ENCODE results near the gene FBRSL1.

FBRSL1 gene

GRCh38 chr12:132497514-132498405, 7.8 kb downstream of the FBRSL1 start:
- no peak for DNase-seq (ENCODE audit: low read depth)

DNA sequence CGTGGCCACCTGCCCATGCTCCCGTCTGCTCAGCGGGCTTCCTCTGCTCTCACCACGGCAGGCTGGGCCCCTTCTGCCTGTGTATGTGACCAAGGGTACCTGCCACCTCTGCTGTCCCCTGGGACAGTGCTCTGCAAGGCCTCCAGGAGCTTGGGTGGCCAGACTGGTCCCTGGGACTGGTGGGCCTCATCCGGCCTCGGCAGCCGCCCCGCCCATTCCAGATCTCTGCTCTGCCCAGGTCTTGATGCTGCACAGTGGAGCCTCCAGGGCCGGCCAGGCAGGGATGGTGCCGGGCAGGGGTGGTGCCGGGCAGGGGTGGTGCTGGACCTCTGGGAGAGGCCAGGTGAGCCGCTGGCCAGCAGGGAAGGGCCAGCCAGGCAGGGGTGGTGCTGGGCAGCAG, 9.0 kb downstream of the FBRSL1 start:
- no peak for DNase-seq (ENCODE audit: low read depth)

DNA sequence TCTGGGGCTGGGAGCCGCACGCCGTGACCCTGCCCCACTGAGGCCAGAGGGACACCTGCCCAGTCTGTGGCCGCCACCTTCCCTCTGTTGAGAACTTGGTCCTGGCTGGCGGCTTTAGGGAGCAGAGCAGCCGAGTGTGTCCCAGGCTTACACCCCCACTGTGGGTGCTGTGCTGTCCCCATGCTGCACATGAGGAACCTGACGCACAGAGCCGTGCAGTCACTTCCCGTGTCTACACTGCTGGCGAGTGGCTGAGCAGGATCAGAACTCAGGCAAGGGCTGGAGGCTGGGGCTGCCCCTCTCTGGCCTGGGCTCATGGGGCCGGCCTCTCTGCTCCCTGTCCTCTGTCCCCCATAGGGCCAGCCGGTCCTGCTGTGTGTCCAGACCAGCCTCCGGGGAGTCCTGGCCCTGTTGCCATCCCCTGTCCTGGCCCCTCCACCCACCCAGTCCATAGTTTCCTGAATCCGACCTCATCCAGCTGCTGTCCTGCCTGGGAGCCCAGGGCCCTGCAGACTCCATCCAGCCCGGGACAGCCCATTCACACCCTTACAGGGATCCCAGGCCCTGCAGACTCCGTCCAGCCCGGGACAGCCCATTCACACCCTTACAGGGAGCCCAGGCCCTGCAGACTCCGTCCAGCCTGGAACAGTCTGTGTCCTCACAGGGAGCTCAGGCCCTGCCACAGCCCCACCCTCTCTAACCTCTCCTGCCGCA, 10.3 kb downstream of the FBRSL1 start:
- DNase-seq (ENCODE audit: low read depth): no peak

- no peak for DNase-seq (ENCODE audit: low read depth)
Observed at GRCh38 chr12:132500856-132501180, 10.9 kb downstream of the FBRSL1 start.

GRCh38 chr12:132501204-132501940, 11.4 kb downstream of the FBRSL1 start:
- no peak for DNase-seq (ENCODE audit: low read depth)

DNA sequence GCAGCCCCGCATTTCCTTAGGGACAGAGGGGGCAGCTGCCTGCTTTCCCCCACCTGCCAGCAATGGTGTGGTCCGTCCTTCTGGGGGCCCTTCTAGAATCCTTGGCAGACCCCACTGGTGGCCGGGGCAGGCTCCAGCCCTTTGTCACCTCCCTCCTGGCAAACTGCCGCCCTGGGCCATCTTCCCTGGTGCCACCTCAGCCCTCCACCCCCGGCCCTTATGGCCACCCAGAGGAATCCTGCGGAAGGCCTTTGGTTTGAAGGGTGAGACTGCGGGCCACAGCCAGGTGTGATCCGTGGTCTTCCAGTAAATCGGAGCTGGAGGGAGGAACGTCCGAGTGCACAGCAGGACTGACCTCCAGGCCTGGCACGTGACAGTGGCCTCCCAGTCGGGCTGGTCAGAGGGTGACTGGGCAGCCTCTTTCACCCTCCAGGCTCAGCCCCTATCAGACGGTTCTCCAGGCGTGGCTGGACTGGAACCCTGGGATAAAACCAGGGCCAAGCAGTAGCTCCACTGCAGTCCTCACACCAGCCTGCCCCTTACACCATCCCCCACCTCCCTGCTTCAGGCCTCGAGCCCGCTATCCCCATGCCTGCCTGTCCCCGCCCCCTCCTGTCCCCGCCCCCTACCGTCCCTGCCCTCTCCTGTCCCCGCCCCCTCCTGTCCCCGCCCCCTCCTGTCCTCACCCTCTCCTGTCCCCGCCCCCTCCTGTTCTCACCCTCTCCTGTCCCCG, 12.4 kb downstream of the FBRSL1 start:
- DNase-seq (ENCODE audit: low read depth): no peak

- no peak for DNase-seq (ENCODE audit: low read depth)
Observed at GRCh38 chr12:132502882-132503193, 12.9 kb downstream of the FBRSL1 start.

DNA sequence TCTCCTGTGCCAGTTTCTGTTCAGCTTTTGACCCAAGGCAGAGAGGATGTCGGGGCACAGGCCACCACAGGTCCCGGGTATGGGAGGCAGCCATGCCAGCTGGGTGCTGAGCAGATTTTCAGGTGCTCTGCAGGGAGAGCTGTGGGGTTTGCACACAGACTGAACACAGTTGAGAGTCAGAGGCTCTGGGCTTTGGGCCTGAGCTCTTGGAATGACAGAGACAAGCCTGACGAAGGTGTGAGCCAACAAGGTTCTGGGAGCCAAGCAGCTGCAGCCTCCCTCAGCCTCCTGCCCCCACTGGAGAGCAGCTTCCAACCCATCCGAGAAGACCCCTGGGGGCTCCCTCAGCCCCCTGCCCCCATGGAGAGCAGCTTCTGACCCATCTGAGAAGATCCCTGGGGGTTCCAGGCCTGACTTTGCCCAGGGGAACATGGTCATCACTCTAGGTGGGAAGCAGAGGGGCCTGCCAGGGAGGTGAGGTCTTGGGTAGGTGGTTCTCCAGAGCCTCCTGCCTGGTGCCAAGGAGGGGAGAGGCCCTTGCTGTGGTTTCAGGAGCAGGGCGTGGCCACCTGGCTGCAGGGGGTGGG, 13.8 kb downstream of the FBRSL1 start:
- DNase-seq (ENCODE audit: low read depth): no peak

DNA sequence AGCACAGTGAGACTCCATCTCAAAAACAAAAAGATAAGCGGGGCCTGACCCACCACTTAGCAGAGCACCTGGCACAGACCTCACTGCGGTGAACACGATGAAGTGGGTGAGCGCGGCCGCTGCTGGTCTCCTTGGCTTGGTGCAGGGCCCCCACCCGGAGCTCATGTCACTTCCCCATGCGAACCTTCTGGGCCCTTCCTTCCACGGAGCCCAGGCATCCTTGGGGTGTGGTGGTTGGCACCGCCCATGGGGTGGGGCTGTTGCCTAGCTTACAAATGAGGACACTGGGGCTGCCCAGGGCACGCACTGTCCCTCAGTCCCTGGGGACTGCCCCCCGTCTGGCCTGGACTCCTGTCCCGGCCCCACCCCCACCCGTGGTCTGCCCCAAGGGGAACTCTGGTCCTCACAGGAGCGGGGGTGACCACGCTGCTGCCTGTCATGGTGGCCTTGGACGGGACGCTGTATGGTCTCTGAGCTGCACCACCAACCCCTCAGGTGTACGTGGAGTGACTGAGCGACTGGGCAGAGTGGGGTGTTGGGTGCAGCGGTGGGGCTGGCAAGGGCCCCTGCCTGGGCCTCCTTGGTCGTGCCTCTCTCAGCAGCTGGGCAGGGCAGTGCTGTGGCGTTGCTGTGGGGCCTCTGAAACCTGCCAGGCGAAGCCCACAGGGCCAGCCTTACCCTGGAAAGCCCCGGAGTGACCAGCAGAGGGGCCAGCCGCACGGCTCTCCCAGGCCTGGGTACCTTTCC, 15.3 kb downstream of the FBRSL1 start:
- DNase-seq (ENCODE audit: low read depth): no peak

DNA sequence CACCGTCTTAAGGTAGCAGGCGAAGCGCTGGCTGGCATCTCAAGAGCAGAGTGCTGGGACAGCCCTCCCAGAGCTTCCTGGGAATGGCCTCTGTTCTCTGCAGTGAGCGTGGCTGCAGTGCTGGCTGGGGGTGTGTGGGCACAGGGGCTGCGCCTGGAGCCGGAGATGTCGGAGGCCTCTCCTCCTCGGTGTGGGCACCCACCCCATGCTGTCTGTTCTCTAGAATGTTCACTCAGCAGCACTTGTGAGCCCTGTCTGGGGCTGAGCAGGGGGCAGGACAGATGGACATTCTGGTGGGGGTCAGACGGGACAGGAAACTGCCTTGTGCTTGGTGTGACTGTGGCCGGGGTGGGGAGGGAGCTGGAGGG, 15.9 kb downstream of the FBRSL1 start:
- DNase-seq (ENCODE audit: low read depth): no peak

DNA sequence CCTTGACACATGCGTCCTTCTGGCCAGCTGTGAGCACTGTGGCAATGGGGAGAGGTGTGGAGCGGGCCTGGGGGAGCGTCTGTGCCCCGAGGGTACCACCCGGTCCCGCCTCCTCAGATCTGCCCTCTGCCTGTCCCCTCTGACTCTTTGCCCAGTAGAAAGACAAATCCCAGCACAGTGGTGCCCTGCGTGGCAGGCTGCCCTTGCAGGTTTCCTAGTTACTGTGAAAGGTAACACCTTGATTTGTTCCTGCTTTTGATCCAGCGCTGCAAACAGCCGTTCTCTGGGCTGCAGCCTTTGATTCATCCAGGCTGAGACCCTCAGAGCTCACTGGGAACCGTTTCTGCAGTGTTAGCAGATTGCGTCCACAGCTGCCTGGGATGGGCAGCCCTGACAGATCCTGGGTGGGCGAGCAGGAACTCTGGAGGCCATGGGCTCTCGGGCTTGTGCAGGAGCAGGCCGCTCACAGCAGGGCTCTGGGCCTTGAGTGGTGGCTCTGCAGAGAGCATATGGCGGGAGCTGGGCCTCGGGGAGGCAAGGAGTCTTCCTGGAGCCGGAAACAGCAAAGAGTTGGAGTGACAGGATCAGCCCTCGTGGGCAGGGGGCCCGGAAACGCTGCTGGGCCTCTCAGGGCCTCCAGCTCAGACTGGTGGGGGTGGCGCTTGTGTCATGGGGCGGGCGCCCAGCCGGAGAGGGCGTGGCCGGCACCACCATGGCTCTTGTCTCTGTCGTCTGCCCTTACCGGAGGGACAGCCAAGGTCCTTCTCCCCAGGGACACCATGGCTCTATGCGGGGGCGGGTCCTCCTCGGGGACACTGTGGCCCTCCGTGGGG, 16.6 kb downstream of the FBRSL1 start:
- peak; percentile 53 for DNase-seq (ENCODE audit: low read depth)

- DNase-seq (ENCODE audit: low read depth): no peak
Observed at GRCh38 chr12:132507161-132507538, 17.2 kb downstream of the FBRSL1 start.

DNA sequence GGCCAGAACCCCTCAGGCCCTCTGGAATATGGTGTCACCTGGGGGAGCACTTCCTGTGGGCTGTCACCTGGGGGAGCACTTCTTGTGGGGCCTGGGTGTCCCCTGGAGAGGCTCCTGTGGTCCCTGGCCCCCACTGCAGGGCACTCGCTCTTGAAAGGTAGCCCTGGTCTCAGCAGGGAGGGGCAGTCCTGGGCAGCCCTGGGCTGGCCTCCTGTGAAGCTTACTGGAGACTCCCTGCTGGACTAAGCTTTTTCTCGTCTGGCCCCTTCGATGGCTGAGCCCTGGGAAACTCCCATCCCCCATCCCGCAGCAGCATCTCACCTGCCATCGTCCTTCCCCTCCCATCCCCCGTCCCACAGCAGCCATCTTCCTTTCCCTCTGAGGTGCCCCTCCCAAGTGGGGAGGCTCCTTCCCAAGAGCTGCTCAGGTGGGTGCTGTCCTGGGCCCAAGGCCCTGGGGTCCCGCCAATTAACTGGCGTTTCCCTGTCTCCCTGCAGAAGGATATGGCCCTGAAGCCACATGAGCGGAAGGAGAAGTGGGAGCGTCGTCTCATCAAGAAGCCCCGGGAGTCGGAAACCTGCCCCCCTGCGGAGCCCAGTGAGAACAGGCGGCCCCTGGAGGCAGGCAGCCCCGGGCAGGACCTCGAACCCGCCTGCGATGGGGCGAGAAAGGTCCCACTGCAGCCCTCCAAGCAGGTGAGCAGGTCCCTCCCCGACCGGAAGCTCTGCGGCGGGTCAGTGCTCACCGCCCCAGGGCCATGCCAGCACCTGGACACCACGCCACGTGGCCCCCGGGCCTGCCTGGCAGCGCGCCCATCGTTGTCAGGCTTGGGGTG, 17.9 kb downstream of the FBRSL1 start:
- DNase-seq (ENCODE audit: low read depth): no peak

DNA sequence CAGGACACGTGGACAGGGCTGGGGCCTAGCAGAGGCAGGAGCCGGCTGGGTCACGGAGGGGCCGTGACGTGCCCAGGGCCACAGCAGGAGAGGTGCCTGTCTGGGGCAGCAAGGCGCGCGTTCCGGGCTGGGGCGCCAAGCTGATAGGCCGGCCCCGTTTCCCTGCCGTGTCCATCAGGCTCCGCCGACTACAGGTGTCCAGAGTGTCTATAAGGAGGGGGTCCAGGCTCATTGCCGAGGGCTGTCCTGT, 18.5 kb downstream of the FBRSL1 start:
- no peak for DNase-seq (ENCODE audit: low read depth)

DNA sequence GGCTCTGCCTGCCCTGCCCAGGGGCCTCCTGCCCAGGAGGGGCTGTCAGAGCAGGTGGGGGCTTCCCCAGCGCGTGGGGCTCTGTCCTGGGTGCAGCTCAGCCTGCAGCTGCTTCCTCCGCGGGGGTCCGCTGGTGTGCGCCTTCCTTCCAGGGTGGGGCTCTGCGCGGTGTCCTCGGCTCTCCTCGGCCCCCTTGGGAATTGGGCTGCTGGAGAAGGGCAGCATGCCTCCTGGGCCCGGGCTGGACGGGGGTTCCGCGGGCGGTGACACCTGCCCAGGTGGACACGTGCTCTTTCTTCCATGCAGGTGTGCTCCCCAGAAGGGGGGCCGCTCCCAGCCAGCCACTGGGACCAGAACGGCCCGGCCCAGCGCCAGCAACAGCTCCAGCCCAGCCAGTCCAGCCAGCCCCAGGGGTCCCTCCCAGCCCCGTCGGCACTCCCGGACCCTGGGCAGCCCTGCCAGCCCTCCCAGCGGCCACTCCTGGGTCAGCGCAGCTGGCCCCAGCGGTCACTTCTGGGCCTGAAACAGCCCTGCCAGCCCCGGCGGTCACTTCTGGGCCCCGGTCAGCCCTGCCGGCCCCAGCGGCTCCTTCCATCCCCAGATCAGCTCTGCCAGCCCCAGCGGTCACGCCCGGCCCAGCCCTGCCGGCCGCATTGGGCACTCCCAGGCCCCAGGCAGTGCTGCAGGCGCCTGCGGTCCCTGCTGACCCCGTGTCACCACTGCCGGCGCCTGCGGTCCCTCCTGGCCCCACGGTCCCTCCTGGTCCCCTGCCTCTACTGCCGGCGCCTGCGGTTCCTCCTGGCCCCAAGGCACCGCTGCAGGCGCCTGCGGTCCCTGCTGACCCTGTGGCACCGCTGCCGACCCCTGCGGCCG, 19.1 kb downstream of the FBRSL1 start:
- no peak for DNase-seq (ENCODE audit: low read depth)

- no peak for DNase-seq (ENCODE audit: low read depth)
Observed at GRCh38 chr12:132510111-132510724, 20.3 kb downstream of the FBRSL1 start.

GRCh38 chr12:132510746-132511477, 21.0 kb downstream of the FBRSL1 start:
- no peak for DNase-seq (ENCODE audit: low read depth)
